SU-DHL-6 (cell line): ENCODE measurements around the gene TAF5.

Experiments
- H2AFZ ChIP-seq: fragments of 200-600 bp; sonication (generic); 2 replicates; pipeline ENCODE4 v1.6.1; 2014; ENCODE audit warnings: low read depth, mild to moderate bottlenecking, moderate library complexity, mixed read lengths, antibody characterized with exemption, low read length; ENCODE audit not compliant: severe bottlenecking
- H3F3A ChIP-seq: fragments of 200-600 bp; shearing (Covaris generic); 2 replicates; pipeline ENCODE4 v1.6.0; 2016; ENCODE audit warnings: antibody characterized with exemption, mild to moderate bottlenecking; ENCODE audit not compliant: insufficient read depth
- H3K27ac ChIP-seq: fragments of 200-600 bp; sonication (generic); 2 replicates; pipeline ENCODE4 v1.5.1; 2016; ENCODE audit warnings: low read depth, mild to moderate bottlenecking, low read length, moderate library complexity, mixed read lengths
- H3K27me3 ChIP-seq: fragments of 200-600 bp; sonication (generic), shearing (Covaris generic); 2 replicates; pipeline ENCODE4 v1.6.0; 2014; ENCODE audit warnings: mild to moderate bottlenecking, low read length
- H3K36me3 ChIP-seq: fragments of 200-600 bp; sonication (generic); 2 replicates; pipeline ENCODE4 v1.6.1; 2014; ENCODE audit warnings: mild to moderate bottlenecking, low read length, mixed read lengths
- H3K4me2 ChIP-seq: fragments of 300-600, 200-600 bp; shearing (Covaris generic), sonication (generic); 2 replicates; pipeline ENCODE4 v1.6.0; 2014; ENCODE audit warnings: low read length, low read depth, mild to moderate bottlenecking; ENCODE audit not compliant: poor library complexity, severe bottlenecking
- H3K4me3 ChIP-seq: fragments of 200-600 bp; sonication (generic); 2 replicates; pipeline ENCODE4 v1.5.1; 2014; ENCODE audit warnings: antibody characterized with exemption, low read length, mild to moderate bottlenecking, mixed read lengths; ENCODE audit not compliant: insufficient read depth, poor library complexity, severe bottlenecking
- H3K79me2 ChIP-seq: fragments of 200-600 bp; sonication (generic); 2 replicates; pipeline ENCODE4 v1.6.1; 2014; ENCODE audit warnings: mild to moderate bottlenecking, low read length, moderate library complexity; ENCODE audit not compliant: insufficient read depth
- H3K9ac ChIP-seq: fragments of 200-600 bp; sonication (generic); 2 replicates; pipeline ENCODE4 v1.7.0; 2014; ENCODE audit warnings: mild to moderate bottlenecking, low read length
- H3K9me2 ChIP-seq: fragments of 200-600 bp; sonication (generic); replicated peaks from 2 replicates; pipeline ENCODE4 v1.6.1; 2014; ENCODE audit warnings: low read length; ENCODE audit not compliant: insufficient read depth
- H3K9me3 ChIP-seq: fragments of 200-600 bp; sonication (generic); 2 replicates; pipeline ENCODE4 v1.6.1; 2014; ENCODE audit warnings: low read length, mixed read lengths; ENCODE audit not compliant: insufficient read depth
- H4K20me1 ChIP-seq: fragments of 200-600 bp; sonication (generic); 2 replicates; pipeline ENCODE4 v1.6.1; 2014; ENCODE audit warnings: low read depth, mild to moderate bottlenecking, antibody characterized with exemption, low read length, moderate library complexity, mixed read lengths
- EZH2phosphoT487 ChIP-seq: fragments of 200-600 bp; sonication (generic), shearing (Covaris generic); conservative IDR thresholded peaks from 2 replicates; pipeline ENCODE4 v1.6.1; 2018; ENCODE audit warnings: mild to moderate bottlenecking, antibody characterized with exemption, low read length, moderate library complexity, mixed read lengths
- TF ChIP-seq, protein P1 (sequence below): fragments of 200-600 bp; sonication (generic); IDR thresholded peaks from one replicate; pipeline ENCODE4 v1.5.1; 2017; ENCODE audit warnings: antibody characterized with exemption, mild to moderate bottlenecking, low read length, moderate library complexity; ENCODE audit not compliant: insufficient read depth, poor library complexity, severe bottlenecking

TAF5 gene

DNA sequence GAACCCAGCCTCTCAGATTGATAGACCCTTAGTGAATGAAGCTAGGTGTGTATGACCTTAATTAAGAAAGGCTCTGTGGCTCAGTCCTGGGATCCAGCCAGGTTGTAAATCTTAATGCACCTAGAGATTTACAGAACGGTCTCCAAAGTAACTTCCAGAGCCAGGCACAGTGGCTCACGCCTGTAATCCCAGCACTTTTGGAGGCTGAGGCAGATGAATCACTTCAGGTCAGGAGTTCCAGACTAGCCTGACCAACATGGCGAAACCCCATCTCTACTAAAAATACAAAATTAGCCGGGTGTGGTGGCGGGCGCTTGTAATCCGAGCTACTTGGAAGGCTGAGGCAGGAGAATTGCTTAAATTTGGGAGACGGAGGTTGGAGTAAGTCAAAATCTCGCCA, 60.1 kb downstream of the TAF5 start:
- Histone ChIP-seq H3K9me2 (no peaks in the 10 kb centered on the region), H4K20me1 (no peaks in the 10 kb centered on the region), H3K27ac (no peak overlapping the region), H3K79me2 (no peaks in the 10 kb centered on the region), H3K4me2 (no peak overlapping the region), H3K36me3 (peaks cover 20% of the 10 kb centered on the region), H2AFZ (no peak overlapping the region), H3K27me3 (no peaks in the 10 kb centered on the region), H3K4me3 (no peak overlapping the region), H3F3A (no peaks in the 10 kb centered on the region), H3K9me3 (no peaks in the 10 kb centered on the region), H3K9ac (no peak overlapping the region)
- no peak for TF ChIP-seq EZH2phosphoT487
- TF ChIP-seq, protein P1, sequence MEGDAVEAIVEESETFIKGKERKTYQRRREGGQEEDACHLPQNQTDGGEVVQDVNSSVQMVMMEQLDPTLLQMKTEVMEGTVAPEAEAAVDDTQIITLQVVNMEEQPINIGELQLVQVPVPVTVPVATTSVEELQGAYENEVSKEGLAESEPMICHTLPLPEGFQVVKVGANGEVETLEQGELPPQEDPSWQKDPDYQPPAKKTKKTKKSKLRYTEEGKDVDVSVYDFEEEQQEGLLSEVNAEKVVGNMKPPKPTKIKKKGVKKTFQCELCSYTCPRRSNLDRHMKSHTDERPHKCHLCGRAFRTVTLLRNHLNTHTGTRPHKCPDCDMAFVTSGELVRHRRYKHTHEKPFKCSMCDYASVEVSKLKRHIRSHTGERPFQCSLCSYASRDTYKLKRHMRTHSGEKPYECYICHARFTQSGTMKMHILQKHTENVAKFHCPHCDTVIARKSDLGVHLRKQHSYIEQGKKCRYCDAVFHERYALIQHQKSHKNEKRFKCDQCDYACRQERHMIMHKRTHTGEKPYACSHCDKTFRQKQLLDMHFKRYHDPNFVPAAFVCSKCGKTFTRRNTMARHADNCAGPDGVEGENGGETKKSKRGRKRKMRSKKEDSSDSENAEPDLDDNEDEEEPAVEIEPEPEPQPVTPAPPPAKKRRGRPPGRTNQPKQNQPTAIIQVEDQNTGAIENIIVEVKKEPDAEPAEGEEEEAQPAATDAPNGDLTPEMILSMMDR: no peak

DNA sequence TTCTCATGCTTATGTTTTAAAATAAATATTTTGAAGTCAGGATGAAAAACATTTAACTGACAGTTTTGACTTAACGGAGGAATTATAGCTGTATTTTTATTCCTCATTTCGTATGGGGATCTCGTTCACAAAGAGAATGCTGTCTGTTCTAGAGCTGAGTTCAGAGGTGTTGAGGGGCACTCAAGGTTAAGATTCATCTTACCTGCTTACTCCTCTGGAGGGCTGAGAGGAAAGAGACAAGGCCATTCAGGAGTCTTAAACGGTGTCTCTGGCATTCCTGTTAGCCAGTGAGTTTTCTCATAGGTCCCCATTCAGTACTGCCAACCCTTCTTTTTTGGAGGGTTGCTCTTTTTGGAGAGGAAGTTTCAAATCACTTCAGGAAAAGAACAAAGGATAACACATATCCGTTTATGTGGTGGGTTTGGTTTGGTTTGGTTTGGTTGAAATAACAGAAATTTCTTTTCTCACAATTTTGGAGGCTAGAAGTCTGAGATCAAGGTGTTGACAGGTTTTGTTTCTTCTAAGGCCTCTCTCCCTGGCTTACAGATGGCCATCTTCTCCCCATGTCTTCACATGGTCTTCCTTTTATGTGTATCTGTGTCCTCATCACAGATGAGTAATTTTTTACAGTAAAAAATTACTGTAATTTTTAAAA, 61.3 kb downstream of the TAF5 start:
- Histone ChIP-seq H3K27ac (no peak overlapping the region), H3F3A (no peaks in the 10 kb centered on the region), H3K27me3 (no peaks in the 10 kb centered on the region), H2AFZ (no peak overlapping the region), H3K4me2 (no peak overlapping the region), H3K36me3 (peaks cover 21% of the 10 kb centered on the region), H3K9me2 (no peaks in the 10 kb centered on the region), H3K79me2 (no peaks in the 10 kb centered on the region), H3K4me3 (no peak overlapping the region), H3K9ac (no peak overlapping the region), H4K20me1 (no peaks in the 10 kb centered on the region), H3K9me3 (no peaks in the 10 kb centered on the region)
- TF ChIP-seq EZH2phosphoT487: no peak
- TF ChIP-seq, protein P1: no peak

DNA sequence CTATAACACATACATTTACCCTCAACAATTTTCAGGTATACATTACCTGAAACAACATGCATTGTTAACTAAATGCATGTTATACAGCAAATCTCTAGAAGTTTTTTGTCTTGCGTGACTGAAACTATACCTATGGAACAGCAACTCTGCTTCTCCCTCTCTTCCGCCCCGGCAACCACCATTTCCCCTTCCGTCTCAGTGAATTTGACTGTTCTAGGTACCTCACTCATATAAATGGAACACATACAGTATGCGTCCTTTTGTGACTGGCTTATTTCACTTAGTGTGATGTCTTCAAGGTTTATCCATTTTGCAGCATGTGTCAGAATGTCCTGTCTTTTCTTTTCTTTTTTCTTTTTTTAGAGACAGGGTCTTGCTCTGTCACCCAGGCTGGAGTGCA, 61.9 kb downstream of the TAF5 start:
- H3K79me2 ChIP-seq: no peaks in the 10 kb centered on the region
- no peak overlapping the region for H3K4me3 ChIP-seq
- peaks cover 21% of the 10 kb centered on the region for H3K36me3 ChIP-seq
- TF ChIP-seq, protein P1: no peak
- no peak for TF ChIP-seq EZH2phosphoT487
- no peaks in the 10 kb centered on the region for H3F3A ChIP-seq
- H3K9me2 ChIP-seq: no peaks in the 10 kb centered on the region
- H3K9me3 ChIP-seq: no peaks in the 10 kb centered on the region
- H3K27me3 ChIP-seq: no peaks in the 10 kb centered on the region
- H3K9ac ChIP-seq: no peak overlapping the region
- no peak overlapping the region for H3K27ac ChIP-seq
- H2AFZ ChIP-seq: no peak overlapping the region
- H3K4me2 ChIP-seq: no peak overlapping the region
- H4K20me1 ChIP-seq: no peaks in the 10 kb centered on the region
